Mucosa of gallbladder (tissue), 1 donor: ENCODE results near the gene RIPK3. TPM values are rescaled to one million over a fixed set of nuclear protein-coding genes. Genes with fewer than 3 reads are reported as not detected.

ENCODE experiments used
- DNase-seq: peaks from one replicate; pipeline ENCODE4 v3.0.0-alpha.2; 2020; ENCODE audit warnings: low spot score
- total RNA-seq: library from RNA; stranded (reverse); gene quantifications from one replicate; pipeline ENCODE4 v1.2.1, GENCODE V29; 2021
- donor health status: DM: no; HTN: no; CAD: no.

The RIPK3 gene
- total RNA-seq, 1 donor from 2014 or later, result 56.5 TPM

- DNase-seq, result peak; percentile 76
Measured at GRCh38 chr14:24307575-24308341, 32.0 kb downstream of the RIPK3 start, which contains the start of gene CIDEB. Gene CIDEB, minus strand, starts transcription at chr14:24307977. Its CDS starts 119 bp downstream, at chr14:24307858.

DNA sequence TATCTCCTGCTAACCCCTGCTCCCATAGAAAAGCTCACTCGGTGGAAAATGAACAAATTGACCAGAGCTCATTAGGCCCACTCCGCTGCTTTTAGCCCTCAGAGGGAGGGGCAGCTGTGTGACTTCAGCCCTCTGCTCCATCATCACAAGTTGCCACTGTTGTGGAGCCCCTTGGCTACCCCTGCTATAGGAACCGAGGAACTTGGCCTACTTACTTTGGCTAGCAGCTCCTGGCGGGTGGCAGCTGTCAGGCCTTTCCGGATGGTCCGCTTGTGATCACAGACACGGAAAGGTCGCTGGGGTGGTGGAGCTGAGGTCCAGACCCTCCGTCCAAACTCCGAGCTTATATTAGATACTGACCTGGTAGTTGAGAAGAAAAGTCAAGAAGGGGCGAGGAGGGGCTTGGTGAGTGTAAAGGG lies 32.6 kb downstream of the RIPK3 start:
- no peak for DNase-seq

- no peak for DNase-seq
Measured at GRCh38 chr14:24304019-24304387, 35.8 kb downstream of the RIPK3 start.

DNA sequence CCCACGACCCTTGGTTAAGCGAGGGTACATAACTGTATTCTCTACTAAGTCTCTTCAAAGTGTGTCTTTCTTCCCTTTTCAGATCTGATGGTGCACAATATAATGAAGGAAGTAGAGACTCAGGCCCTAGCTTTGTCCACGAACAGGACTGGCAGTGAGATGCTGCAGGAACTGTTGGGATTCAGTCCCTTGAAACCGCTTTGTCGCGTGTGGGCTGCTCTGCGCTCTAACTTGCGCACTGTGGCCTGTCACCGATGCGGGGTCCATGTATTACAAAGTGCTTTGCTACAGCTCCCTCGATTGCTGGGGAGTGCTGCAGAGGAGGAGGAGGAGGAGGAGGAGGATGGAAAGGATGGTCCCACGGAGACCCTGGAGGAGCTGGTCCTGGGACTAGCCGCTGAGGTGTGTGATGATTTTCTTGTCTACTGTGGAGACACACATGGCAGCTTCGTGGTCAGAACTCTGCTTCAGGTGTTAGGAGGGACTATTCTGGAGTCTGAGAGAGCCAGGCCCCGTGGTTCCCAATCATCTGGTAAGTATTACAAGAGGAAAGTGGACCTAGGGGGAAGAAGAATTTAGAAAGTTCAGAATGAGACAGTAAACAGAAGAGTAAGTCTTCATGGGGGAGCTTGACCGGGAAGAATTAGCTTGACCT lies 39.3 kb downstream of the RIPK3 start:
- DNase-seq, result no peak

GRCh38 chr14:24299255-24300191 lies 40.3 kb downstream of the RIPK3 start, which contains the start of the genes DHRS1 and NOP9:
Gene DHRS1, minus strand, starts transcription at chr14:24299780. Its CDS starts 674 bp downstream, at chr14:24299106.
Gene NOP9, plus strand, starts transcription at chr14:24299850. Its CDS starts 105 bp downstream, at chr14:24299955.
- DNase-seq, result peak; percentile 93

DNA sequence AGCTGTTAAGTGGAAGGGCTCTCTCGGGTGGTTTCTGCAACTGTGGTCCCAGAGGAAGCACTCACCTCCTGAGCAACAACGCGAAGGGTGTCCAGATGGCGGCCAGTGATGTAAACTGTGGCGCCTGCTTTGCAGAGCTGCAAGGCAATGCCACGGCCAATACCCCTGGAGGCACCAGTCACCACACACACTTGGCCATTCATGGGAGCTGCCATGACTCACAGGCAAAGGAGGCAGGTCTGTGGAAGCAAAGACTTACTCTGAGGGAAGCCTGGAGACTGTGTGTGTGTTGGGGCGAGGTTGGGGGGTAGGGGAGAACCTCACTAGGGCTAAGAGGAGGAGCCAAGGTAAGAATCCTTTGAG lies 40.9 kb downstream of the RIPK3 start:
- DNase-seq, result no peak

- DNase-seq, result no peak
Measured at GRCh38 chr14:24297190-24297964, 42.4 kb downstream of the RIPK3 start.

DNA sequence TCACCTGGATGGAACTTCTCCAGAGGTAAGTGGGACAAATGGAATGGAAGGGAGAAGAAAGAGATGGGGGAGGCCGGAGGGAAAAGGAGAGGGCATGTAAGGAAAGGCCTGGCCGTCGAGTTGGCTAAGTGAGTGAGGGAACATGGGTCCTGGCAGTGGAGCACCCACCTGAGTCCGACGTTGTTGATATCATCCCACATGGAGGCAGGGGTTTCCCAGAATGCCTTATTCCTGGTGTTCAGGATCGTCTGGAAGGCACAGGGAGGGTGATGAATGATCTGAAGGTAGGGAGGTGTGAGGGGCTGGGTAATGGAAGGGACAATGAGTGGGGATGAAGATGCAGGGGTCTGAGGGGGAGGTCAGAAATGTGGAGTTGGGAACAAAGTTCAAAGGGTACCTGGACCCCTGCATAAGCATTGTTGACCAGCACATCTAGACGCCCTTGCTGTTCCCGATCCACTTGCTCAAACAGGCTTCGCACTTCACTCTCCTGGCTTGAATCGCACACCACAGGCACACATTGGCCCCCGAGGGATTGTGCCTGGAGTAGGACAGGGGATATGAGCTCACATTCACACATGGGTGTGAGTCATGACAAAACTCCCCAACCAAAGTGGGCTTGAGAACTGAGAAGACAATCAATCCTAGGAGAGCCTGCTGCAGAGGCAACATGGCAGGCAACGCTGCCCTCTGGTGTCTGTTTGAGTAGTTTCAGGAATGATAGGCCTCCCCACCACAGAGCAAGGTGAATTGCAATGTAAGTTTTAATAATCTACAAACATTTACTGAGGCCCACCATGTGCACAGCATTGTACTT lies 43.2 kb downstream of the RIPK3 start:
- peak; percentile 68 for DNase-seq

- no peak for DNase-seq
Measured at GRCh38 chr14:24293525-24293924, 46.3 kb downstream of the RIPK3 start.

- DNase-seq, result no peak
Measured at GRCh38 chr14:24292118-24292807, 47.5 kb downstream of the RIPK3 start.

DNA sequence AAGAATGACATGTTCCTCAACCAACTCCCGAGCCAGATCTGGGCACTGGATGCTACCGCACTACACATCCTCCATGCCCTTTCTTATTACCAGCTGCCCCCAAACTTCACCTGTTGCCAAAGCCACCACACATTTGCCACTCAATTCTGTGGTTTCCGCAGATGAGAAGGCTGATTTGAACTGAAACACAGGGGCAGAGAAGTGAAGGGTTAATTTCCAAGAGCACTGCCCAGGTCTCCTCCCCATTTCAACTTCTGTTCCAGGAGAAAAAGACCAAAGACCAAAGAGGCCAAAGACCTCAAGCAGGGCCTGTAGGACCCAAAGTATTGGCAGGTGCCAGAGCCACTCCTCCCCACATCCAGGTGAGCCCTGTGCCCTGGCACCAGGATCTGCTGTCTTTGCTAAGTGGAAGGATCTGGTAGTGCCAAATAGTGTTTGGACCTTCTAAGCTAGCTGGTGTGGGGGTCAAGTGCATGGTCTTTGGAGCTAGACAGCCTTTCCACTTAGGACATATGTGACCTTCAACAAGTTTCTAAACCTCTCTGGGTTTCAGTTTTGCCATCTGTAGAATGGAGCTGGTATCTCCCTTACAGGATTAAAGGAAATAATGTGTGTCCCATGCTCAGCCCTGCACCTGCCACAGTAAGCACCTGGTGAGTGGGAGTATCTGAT lies 48.2 kb downstream of the RIPK3 start:
- no peak for DNase-seq

DNA sequence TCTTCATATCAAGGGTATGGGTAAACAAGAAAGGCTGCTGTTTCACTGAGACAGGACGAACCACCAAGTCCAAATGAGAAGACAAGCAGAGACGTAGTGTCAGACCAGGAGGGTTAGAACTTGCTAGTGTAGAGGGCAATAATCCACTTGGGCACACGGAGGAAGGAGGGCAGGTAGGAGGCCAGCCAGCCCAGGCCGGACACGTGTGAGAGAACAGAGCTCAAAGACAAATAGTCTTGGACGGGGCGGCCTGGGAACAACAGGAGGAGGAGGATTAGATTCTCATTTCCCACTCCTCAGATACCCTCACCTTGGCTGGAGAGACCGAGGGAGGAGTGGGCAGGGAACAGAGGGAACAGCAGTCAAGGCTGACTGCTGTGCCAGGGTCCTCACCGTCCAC lies 49.0 kb downstream of the RIPK3 start:
- no peak for DNase-seq

DNA sequence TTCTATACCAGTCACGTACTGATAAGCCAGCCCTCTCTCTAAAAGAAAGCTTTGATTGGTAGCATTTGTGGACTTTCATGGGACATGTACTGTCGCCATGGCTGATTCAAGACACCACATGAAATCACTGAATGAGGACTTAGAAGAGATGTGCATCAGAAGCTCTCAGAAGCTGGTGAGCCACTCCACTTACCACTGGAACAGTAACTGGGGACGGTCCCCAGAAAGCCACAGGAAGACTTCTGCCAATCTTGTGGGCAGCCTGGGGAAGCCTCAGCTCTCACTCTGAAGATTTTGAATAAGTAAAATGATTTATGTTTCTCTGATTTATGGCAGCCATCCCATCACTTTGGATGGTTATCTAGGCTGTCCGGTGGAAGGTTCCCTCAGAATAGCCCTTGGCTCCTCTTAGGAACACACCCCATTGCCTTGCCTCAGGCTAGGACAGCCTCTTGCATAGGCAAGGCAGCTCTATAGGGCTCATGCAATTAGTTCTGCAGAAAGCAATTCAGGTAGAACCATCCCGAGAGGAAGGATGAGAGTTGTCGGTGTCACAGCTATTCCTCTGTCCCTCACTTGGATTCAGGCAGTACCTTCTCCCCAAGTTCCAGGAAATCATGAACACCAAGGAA lies 50.0 kb downstream of the RIPK3 start:
- no peak for DNase-seq

DNA sequence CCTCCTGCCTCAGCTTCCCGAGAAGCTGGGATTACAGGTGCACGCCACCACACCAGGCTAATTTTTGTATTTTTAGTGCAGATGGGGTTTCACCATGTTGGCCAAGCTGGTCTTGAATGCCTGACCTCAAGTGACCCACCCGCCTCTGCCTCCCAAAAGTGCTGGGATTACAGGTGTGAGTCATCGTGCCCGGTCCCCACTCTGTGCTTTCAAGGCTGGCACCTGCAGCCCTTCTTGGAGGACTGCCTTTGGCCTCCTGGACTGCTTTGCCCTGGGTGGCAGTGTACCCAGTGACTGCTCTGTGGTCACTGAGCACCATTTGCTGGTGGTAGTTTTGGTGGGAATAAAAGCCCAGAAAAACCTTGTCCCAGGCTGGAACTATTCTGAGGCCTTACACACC lies 52.8 kb downstream of the RIPK3 start:
- DNase-seq, result no peak
